ENCODE results near the gene ZNRD2. TPM values are rescaled to one million over a fixed set of nuclear protein-coding genes. Genes with fewer than 3 reads are reported as not detected.
A peak's percentile ranks its signal among the peaks of the same experiment; 100 is the strongest.

The ZNRD2 gene
- total RNA-seq, 6 donors from 2014 or later: 22.6 to 60.7 (median 39.7) TPM

- 78 to 85% methylated on average over 3 to 10 of the region's 10 CpGs for WGBS, 2 donors
- Histone ChIP-seq H3K27me3 (no peaks in the 10 kb centered on the region), H3K36me3 (peaks cover 19 to 79% (median 49%) of the 10 kb centered on the region in 4 donors), H3K4me1 (peaks cover 12 to 16% (median 15%) of the 10 kb centered on the region in 4 donors), H3K4me3 (no peak overlapping the region), H3K27ac (no peak overlapping the region), H3K9me3 (no peaks in the 10 kb centered on the region)
- TF ChIP-seq POLR2A (IDR thresholded peaks at IDR 0.05) (no peak), EP300 (IDR thresholded peaks at IDR 0.05) (no peak), POLR2AphosphoS5 (IDR thresholded peaks at IDR 0.05) (no peak)
- TF ChIP-seq, protein P1, sequence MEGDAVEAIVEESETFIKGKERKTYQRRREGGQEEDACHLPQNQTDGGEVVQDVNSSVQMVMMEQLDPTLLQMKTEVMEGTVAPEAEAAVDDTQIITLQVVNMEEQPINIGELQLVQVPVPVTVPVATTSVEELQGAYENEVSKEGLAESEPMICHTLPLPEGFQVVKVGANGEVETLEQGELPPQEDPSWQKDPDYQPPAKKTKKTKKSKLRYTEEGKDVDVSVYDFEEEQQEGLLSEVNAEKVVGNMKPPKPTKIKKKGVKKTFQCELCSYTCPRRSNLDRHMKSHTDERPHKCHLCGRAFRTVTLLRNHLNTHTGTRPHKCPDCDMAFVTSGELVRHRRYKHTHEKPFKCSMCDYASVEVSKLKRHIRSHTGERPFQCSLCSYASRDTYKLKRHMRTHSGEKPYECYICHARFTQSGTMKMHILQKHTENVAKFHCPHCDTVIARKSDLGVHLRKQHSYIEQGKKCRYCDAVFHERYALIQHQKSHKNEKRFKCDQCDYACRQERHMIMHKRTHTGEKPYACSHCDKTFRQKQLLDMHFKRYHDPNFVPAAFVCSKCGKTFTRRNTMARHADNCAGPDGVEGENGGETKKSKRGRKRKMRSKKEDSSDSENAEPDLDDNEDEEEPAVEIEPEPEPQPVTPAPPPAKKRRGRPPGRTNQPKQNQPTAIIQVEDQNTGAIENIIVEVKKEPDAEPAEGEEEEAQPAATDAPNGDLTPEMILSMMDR (IDR thresholded peaks at IDR 0.05): no peak
- DNase-seq (peak in 1 of 2 donors; percentile 72), ATAC-seq (ENCODE audit: low FRiP score in 2 of 2) (no peak)
These were observed 40.7 kb upstream of the ZNRD2 start for GRCh38 chr11:65529475-65530156.

GRCh38 chr11:65530157-65530496, 40.1 kb upstream of the ZNRD2 start:
- Histone ChIP-seq H3K9me3 (no peaks in the 10 kb centered on the region), H3K36me3 (peaks cover 19 to 85% (median 52%) of the 10 kb centered on the region in 4 donors), H3K27ac (no peak overlapping the region), H3K27me3 (no peaks in the 10 kb centered on the region), H3K4me3 (no peak overlapping the region), H3K4me1 (peaks cover 12 to 16% (median 15%) of the 10 kb centered on the region in 4 donors)
- no peak for DNase-seq
- ATAC-seq (ENCODE audit: low FRiP score in 2 of 2): no peak
- 87 to 91% methylated on average over 5 of the region's 5 CpGs for WGBS, 2 donors
- TF ChIP-seq, protein P1 (IDR thresholded peaks at IDR 0.05): no peak
- no peak for TF ChIP-seq POLR2A (IDR thresholded peaks at IDR 0.05)
- no peak for TF ChIP-seq EP300 (IDR thresholded peaks at IDR 0.05)
- no peak for TF ChIP-seq POLR2AphosphoS5 (IDR thresholded peaks at IDR 0.05)

- H3K36me3 ChIP-seq: peaks cover 19 to 94% (median 70%) of the 10 kb centered on the region in 4 donors
- H3K9me3 ChIP-seq: no peaks in the 10 kb centered on the region
These were observed 37.8 kb upstream of the ZNRD2 start for GRCh38 chr11:65532388-65533064.

GRCh38 chr11:65535102-65535501, 35.2 kb upstream of the ZNRD2 start:
- ATAC-seq (ENCODE audit: low FRiP score in 2 of 2) (no peak), DNase-seq (no peak)
- Histone ChIP-seq H3K36me3 (peaks cover 19 to 91% (median 74%) of the 10 kb centered on the region in 4 donors), H3K4me3 (no peak overlapping the region), H3K9me3 (no peaks in the 10 kb centered on the region), H3K27me3 (no peaks in the 10 kb centered on the region), H3K27ac (no peak overlapping the region), H3K4me1 (peaks cover 6 to 12% (median 8%) of the 10 kb centered on the region in 4 donors)
- 79 to 86% methylated on average over 5 to 9 of the region's 9 CpGs for WGBS, 2 donors
- no peak for TF ChIP-seq POLR2A (IDR thresholded peaks at IDR 0.05)
- TF ChIP-seq, protein P1 (IDR thresholded peaks at IDR 0.05): no peak
- TF ChIP-seq EP300 (IDR thresholded peaks at IDR 0.05): no peak

More at GRCh38 chr11:65532388-65533064, 37.8 kb upstream of the ZNRD2 start:
- ATAC-seq (ENCODE audit: low FRiP score in 2 of 2) (no peak), DNase-seq (no peak)
- 81 to 87% methylated on average over 12 to 14 of the region's 15 CpGs for WGBS, 2 donors
- Histone ChIP-seq H3K27ac (no peak overlapping the region), H3K27me3 (no peaks in the 10 kb centered on the region), H3K4me1 (no peaks in the 10 kb centered on the region), H3K4me3 (no peak overlapping the region)
- no peak for TF ChIP-seq EP300 (IDR thresholded peaks at IDR 0.05)

DNA sequence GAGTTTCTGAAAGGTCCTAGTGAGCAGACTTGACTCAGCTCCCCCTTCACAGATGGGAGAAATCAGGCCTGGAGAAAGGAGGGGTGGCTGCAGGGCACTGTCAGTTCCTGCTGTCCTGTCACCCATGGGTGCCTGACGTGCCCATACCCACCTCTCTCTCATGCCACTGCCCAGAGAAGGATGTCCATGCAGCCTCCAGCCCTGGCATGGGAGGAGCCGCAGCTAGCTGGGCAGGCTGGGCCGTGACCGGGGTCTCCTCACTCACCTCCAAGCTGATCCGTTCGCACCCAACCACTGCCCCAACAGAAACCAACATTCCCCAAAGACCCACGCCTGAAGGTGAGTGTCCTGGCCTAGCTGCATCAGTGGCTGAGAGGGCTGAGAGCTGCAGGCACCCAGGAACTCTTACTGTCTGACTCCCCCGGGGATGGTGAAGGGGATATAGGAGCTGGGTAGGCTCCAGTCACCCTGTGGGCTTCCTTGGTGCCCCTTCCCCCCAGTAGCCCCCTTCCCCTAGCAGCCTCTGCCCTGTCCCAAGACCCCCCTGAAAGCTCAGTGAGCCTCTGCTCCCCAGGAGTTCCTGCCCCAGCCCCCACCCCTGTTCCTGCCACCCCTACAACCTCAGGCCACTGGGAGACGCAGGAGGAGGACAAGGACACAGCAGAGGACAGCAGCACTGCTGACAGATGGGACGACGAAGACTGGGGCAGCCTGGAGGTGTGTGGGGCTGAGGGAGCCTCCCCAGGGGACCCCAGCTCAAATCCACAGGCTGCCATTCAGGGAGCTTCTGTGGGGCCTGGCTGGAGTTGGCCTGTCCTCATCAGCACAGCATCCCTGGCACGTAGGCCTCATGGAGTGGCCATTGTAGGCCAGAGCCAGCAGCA, 33.6 kb upstream of the ZNRD2 start:
- peaks cover 15 to 26% (median 19%) of the 10 kb centered on the region in 4 donors for H3K4me1 ChIP-seq
- H3K9me3 ChIP-seq: no peaks in the 10 kb centered on the region
- H3K27me3 ChIP-seq: no peaks in the 10 kb centered on the region
- no peak for ATAC-seq (ENCODE audit: low FRiP score in 2 of 2)
- H3K36me3 ChIP-seq: peaks cover 10 to 75% (median 59%) of the 10 kb centered on the region in 4 donors
- DNase-seq: no peak
- H3K27ac ChIP-seq: peak overlapping the region in 1 of 4 donors; percentile 12
- TF ChIP-seq POLR2A (IDR thresholded peaks at IDR 0.05): no peak
- no peak for TF ChIP-seq EP300 (IDR thresholded peaks at IDR 0.05)
- no peak for TF ChIP-seq POLR2AphosphoS5 (IDR thresholded peaks at IDR 0.05)
- H3K4me3 ChIP-seq: no peak overlapping the region
- WGBS, 2 donors: 90 to 94% methylated on average over 4 to 12 of the region's 12 CpGs

All from upper lobe of left lung (tissue), 6 donors.